ENCODE measurements around the gene NFATC1.

NFATC1 gene

GRCh38 chr18:79424880-79425568, 29.3 kb downstream of the NFATC1 start:
- no peak for DNase-seq

DNA sequence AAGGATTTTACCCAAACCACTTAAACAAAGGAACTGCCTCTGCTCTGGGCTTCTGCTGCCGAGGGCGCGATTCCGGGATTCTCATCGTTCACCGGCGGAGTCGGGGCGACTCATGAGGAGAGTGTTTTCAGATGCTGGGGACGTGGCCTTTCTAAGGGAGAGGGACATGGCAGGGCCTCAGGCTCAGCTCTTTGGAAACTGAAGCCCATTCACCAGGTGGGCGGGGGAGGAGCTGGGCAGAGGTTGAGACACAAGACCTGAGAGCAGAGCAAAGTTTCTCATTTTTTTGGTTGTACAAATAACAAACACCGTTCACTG, 29.8 kb downstream of the NFATC1 start:
- no peak for DNase-seq

- no peak for DNase-seq
These were observed 30.9 kb downstream of the NFATC1 start for GRCh38 chr18:79426376-79427300.

- DNase-seq: no peak
These were observed 31.9 kb downstream of the NFATC1 start for GRCh38 chr18:79427368-79428225.

DNA sequence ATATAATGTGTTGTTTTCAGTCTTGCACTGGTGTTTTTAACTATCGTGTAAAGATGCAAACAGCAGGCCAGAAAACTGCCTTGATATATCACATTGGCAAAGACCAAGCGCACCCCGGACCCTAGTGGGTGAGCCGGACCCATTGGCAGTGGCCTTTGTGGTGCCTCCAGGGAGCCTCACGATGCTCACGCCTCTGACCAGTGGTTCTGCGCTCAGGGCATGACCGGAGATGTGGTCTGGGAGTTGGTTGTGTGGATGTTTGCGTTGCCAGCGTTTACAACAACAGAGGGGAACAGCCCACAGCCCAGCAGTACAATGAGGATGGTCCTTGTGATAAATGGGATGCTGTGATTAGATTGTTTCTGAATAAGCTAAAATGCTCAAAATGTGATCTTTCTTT, 32.6 kb downstream of the NFATC1 start:
- no peak for DNase-seq

DNA sequence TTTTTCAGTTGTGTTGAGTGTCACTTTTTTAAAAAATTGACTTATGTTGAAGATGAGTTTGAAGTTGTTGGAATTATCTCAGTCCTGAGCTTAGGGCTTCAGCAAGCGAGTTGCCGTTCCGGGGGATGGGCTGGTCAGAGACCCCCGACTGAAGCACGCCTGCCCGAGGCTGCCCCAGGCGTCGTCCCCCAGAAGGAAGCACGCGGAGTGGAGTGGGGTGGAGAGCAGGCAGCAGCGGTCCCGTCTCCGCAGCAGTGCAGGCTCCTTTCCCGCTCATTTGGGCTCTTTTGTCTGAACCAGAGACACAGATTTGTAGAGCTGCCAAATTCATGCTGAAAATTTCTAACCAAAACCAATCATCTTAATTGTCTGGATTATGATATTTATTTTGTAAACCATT, 33.7 kb downstream of the NFATC1 start:
- no peak for DNase-seq

- DNase-seq: no peak
These were observed 34.1 kb downstream of the NFATC1 start for GRCh38 chr18:79429785-79430281.

GRCh38 chr18:79432376-79433120, 36.8 kb downstream of the NFATC1 start:
- DNase-seq: no peak

DNA sequence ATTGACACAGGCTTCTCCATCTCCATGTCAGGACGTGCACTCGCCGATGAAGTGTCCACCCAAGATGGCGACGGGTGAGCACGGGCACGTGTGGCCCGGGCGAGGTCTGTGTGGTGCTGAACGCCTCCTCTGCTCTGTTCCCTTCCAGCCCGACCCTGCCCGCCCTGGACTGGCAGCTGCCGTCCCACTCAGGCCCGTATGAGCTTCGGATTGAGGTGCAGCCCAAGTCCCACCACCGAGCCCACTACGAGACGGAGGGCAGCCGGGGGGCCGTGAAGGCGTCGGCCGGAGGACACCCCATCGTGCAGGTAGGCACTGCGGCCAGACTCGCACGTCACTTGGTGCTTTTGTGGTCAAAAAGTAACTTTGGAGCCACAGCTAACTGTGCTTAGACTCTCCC, 37.7 kb downstream of the NFATC1 start:
- no peak for DNase-seq

DNA sequence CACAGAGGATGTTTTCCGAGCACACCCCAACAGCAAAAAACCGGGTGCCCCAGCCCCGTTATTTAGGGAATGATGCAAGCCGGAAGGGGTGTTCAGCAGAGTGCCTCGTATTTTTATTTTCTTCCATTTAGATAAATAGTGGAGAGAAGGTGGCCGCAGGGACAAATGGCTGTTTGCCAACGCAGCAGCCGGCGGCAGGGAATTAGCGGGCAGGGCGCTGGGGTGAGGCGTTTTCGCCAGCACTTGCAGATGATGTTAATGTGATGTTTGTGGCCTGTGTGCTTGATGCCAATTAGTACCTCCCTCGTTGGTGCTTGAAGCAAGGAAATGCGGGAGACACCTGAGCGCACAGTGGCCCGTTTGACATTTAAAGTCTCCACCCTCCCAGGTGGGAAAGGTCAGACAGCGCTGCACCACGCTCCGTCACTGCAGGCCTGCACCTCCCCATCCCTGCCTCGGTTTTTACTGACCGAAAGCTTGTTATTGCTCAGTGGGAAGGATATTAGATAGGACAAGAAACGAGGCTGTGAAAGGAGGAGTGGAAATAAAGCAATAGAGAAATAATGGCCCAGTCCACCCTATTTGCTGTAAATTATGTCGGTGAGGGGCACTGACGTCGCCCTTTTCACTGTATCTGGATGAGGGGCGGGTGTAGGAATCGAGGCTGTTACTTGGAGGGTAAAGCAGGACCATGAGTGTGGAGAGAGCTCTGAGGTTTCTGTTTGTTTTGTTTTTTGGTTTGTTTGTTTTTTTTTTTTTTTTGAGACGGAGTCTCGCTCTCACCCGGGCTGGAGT, 39.1 kb downstream of the NFATC1 start:
- no peak for DNase-seq

- no peak for DNase-seq
These were observed 41.0 kb downstream of the NFATC1 start for GRCh38 chr18:79436556-79437275.

- no peak for DNase-seq
These were observed 42.6 kb downstream of the NFATC1 start for GRCh38 chr18:79438089-79438897.

GRCh38 chr18:79438898-79439627, 43.3 kb downstream of the NFATC1 start:
- DNase-seq: no peak

GRCh38 chr18:79439628-79440023, 43.9 kb downstream of the NFATC1 start:
- DNase-seq: no peak

DNA sequence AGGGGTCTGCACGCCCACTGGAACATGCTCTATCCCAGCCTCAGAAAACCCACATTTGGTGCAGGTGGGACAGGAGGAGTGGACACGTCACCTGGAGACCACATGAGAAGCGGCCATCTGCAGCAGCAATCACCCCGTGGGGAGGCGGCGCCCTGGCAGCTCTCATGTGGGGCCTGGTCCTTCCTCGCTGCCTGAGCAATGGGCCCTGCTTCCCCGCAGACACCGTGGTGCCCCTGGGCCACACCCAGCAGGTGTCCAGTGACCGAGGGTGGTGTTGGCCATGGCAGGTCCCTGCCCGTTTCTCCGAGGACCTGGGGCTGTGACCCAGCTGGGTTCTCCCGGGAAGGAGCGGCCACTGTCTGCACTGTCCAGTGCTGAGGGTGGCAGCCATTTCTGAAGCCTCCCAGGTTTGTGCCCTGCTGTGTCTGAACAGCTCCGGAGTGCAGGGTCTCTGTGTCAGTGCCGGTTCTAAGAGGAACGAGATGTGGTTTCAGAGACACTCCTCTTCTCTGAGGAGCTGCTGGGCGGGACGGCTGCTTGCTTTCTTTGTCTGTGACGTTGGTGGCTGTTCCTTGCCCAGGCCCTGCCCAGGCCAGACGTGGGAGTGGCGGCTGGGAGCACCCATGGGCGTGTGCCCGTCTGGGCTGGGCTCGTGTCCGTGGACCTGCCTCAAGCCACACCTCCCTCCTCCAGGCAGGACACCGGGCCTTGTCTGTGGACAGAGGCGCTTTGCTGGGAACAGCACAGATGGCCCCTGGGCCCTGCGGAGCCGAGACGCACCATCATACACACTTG, 44.8 kb downstream of the NFATC1 start:
- no peak for DNase-seq

- DNase-seq: no peak
These were observed 45.7 kb downstream of the NFATC1 start for GRCh38 chr18:79441420-79441819.

GRCh38 chr18:79442508-79443221, 46.9 kb downstream of the NFATC1 start:
- DNase-seq: no peak

DNA sequence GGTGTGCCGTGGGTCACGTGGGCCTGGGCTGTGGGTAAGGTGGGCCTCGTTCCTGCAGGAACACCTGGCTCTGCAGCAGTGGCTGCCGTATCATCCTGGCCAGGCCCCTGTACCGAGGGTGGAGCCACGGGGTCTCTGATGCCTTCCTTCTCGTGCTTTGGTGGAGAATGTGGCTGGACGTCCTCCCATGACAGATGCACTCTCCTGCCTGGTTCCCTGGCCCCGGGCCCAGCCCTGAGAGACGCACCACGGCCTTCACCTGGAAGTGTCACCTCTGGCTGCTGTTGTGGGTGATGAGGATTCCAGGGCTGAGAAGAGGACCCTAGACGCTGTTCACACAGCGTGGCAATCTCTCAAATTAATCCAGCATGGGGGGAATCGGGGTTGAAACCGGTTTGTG, 49.5 kb downstream of the NFATC1 start:
- no peak for DNase-seq
